Endothelial cell of umbilical vein (primary cell): Measurements from ENCODE around the gene RECQL5. TPM values are rescaled to one million over a fixed set of nuclear protein-coding genes. Genes with fewer than 3 reads are reported as not detected.
A peak's percentile ranks its signal among the peaks of the same experiment; 100 is the strongest.

Experiments used
- BruUV-seq: library from RNA; stranded (reverse); fragments of 400-500 nt; replicated peaks from 2 replicates; lab custom pipeline; 2021; lab: Mats Ljungman, UMichigan
- CTCF ChIA-PET: fragments of 300-600, 350-600 bp; sonication (Branson Sonifier 250); formaldehyde crosslinking; loops from one replicate; lab custom pipeline; 2021; ENCODE audit warnings: antibody characterized with exemption, inconsistent platforms; lab: Charles Lee
- POLR2A ChIA-PET: fragments of 300-600, 350-600 bp; sonication (Branson Sonifier 250); formaldehyde crosslinking; loops from one replicate; lab custom pipeline; 2021; ENCODE audit warnings: antibody characterized with exemption, inconsistent platforms; lab: Charles Lee
- DNase-seq: peaks from one replicate; pipeline ENCODE4 v3.0.0-alpha.2; 2011; ENCODE audit warnings: low read depth, low spot score
- FAIRE-seq: peaks from 2 replicates; lab custom pipeline; 2011; peaks lifted over from hg19 to GRCh38; lab: Jason Lieb, UNC
- H2AFZ ChIP-seq: 2 replicates; pipeline ENCODE4 v1.6.0; 2012; ENCODE audit warnings: low read depth, low read length, control low read depth, inconsistent platforms
- H3K27ac ChIP-seq: 2 replicates; pipeline ENCODE4 v1.5.1; 2011; ENCODE audit warnings: low read depth, mild to moderate bottlenecking, control low read depth, low read length, moderate library complexity; ENCODE audit not compliant: insufficient read depth
- H3K27me3 ChIP-seq, 2 experiments: 2 replicates each; pipeline versions ENCODE4 v1.6.0 to v1.6.1; 2011; ENCODE audit warnings: low read length in 2 of 2, mixed read lengths in 1 of 2; ENCODE audit not compliant: control insufficient read depth in 2 of 2, insufficient read depth in 2 of 2
- H3K36me3 ChIP-seq, 2 experiments: 2 replicates in 1 of 2; 3 replicates in 1 of 2; pipeline ENCODE4 v1.5.1; 2011; ENCODE audit warnings: low read length in 2 of 2, mild to moderate bottlenecking in 1 of 2, moderate library complexity in 1 of 2; ENCODE audit not compliant: control insufficient read depth in 2 of 2, insufficient read depth in 2 of 2; ENCODE audit errors: extremely low read depth in 1 of 2
- H3K4me1 ChIP-seq: 3 replicates; pipeline ENCODE4 v1.5.1; 2011; ENCODE audit warnings: mild to moderate bottlenecking, low read length; ENCODE audit not compliant: control insufficient read depth, insufficient read depth; ENCODE audit errors: extremely low read depth
- H3K4me2 ChIP-seq: 2 replicates; pipeline ENCODE4 v1.6.1; 2011; ENCODE audit warnings: low read length, control low read depth, mixed read lengths; ENCODE audit not compliant: insufficient read depth
- H3K4me3 ChIP-seq, 3 experiments: fragments of 200-600 bp in 1 of 3; sonication (generic), shearing (Covaris generic) in 1 of 3; replicated peaks in 1 of 3; 2 replicates each; pipeline ENCODE4 v1.5.1; 2011 to 2016; ENCODE audit warnings: control low read depth in 3 of 3, low read length in 3 of 3, mild to moderate bottlenecking in 2 of 3, inconsistent platforms in 1 of 3, low read depth in 1 of 3, moderate library complexity in 1 of 3; ENCODE audit not compliant: insufficient read depth in 1 of 3
- H3K79me2 ChIP-seq: 2 replicates; pipeline ENCODE4 v1.6.0; 2012; ENCODE audit warnings: low read length, inconsistent platforms; ENCODE audit not compliant: control insufficient read depth, insufficient read depth
- H3K9ac ChIP-seq: replicated peaks from 2 replicates; pipeline ENCODE3; 2011; ENCODE audit warnings: low read length, control low read depth; ENCODE audit not compliant: insufficient read depth; ENCODE audit errors: extremely low read depth
- H3K9me1 ChIP-seq: replicated peaks from 3 replicates; pipeline ENCODE4 v1.6.0; 2011; ENCODE audit warnings: mild to moderate bottlenecking, low read length; ENCODE audit not compliant: control insufficient read depth, insufficient read depth; ENCODE audit errors: extremely low read depth
- H3K9me3 ChIP-seq: replicated peaks from 2 replicates; pipeline ENCODE4 v1.5.1; 2012; ENCODE audit warnings: low read length, inconsistent platforms; ENCODE audit not compliant: control insufficient read depth, insufficient read depth
- H4K20me1 ChIP-seq: replicated peaks from 2 replicates; pipeline ENCODE3; 2011; ENCODE audit warnings: mild to moderate bottlenecking, low read length; ENCODE audit not compliant: control insufficient read depth, insufficient read depth; ENCODE audit errors: extremely low read depth
- CTCF ChIP-seq, 2 donors: IDR thresholded peaks; 1 replicate in 1 of 2; 2 replicates in 1 of 2; pipeline ENCODE4 v1.5.1; 2011; ENCODE audit warnings: low read length in 2 of 2, mild to moderate bottlenecking in 2 of 2, moderate library complexity in 2 of 2, control low read depth in 1 of 2, inconsistent platforms in 1 of 2, low read depth in 1 of 2; ENCODE audit not compliant: insufficient read depth in 1 of 2; ENCODE audit errors: extremely low read depth in 1 of 2
- EZH2 ChIP-seq: IDR thresholded peaks from 2 replicates; pipeline ENCODE4 v1.6.1; 2012; ENCODE audit warnings: borderline replicate concordance, low read depth, mild to moderate bottlenecking, moderate library complexity, low read length, inconsistent platforms; ENCODE audit not compliant: severe bottlenecking
- GATA2 ChIP-seq: IDR thresholded peaks from 2 replicates; pipeline ENCODE4 v1.7.0; 2011; ENCODE audit warnings: low read depth, mild to moderate bottlenecking, moderate library complexity, mixed read lengths, low read length; ENCODE audit not compliant: insufficient read length, insufficient read depth
- MYC ChIP-seq: IDR thresholded peaks from one replicate; pipeline ENCODE4 v1.6.1; 2011; ENCODE audit warnings: mild to moderate bottlenecking, low read depth, low read length
- POLR2AphosphoS5 ChIP-seq: IDR thresholded peaks from 2 replicates; pipeline ENCODE4 v1.6.1; 2012; ENCODE audit warnings: low read depth, mild to moderate bottlenecking, control low read depth, low read length, moderate library complexity; ENCODE audit not compliant: insufficient read depth
- dilution Hi-C: fragments of 300-500 bp; cut with MboI; formaldehyde crosslinking; loops from one replicate; pipeline ENCODE4 v1.15.0; 2019; ENCODE audit warnings: low sequenced_read_pairs; ENCODE audit not compliant: extremely low pct_ligation_motif_present
- intact Hi-C: fragments of 100-400 bp; cut with micrococcal nuclease; formaldehyde crosslinking; loops from one replicate; pipeline ENCODE4 v1.10.0; 2022
- polyA plus RNA-seq, 4 experiments: library from polyadenylated mRNA; depleted of rRNA in 3 of 4; stranded (reverse) in 3 of 4; unstranded in 1 of 4; fragments of >200 nt; gene quantifications; 2 replicates each; pipeline versions ENCODE4 v1.2.1 to v1.2.3, GENCODE V29; 2011 to 2012; ENCODE audit warnings: missing spikeins in 1 of 4
- total RNA-seq: library from RNA; stranded (reverse); gene quantifications from 2 replicates; pipeline ENCODE4 v1.2.3, GENCODE V29; 2021

Gene RECQL5
- total and polyA plus RNA-seq, 2 donors (not counting 3 experiments of a cell fraction or from before 2014, with no cell fraction given), result 21.3 to 30.7 TPM

- intact Hi-C loops, result loop anchor here (1.0 kb wide), 5 partner anchors 20 to 207 kb away; no protein-coding TSS in a partner anchor
- H3K9me1 ChIP-seq, result no peaks in the 10 kb centered on the region
- no peaks in the 10 kb centered on the region for H3K9me3 ChIP-seq
- peak within 1 kb of the TSS; percentile 29 for H3K27ac ChIP-seq
- dilution Hi-C loops, result no loop called here
- no peaks in the 10 kb centered on the region for H3K27me3 ChIP-seq
- no TSS peak for BruUV-seq
- H3K79me2 ChIP-seq, result no peaks in the 10 kb centered on the region
- H4K20me1 ChIP-seq, result no peaks in the 10 kb centered on the region
- H3K4me1 ChIP-seq, result peaks cover 12% of the 10 kb centered on the region
- H3K4me2 ChIP-seq, result no peak within 1 kb of the TSS
- H3K9ac ChIP-seq, result no peak within 1 kb of the TSS
- peak; percentile 71 for DNase-seq
- H3K36me3 ChIP-seq, result no peaks in the 10 kb centered on the region
- TF ChIP-seq GATA2 (no peak), CTCF (IDR thresholded peaks at IDR 0.05; ENCODE audit: extremely low read depth in 1 of 2, insufficient read depth in 1 of 2, low read depth in 1 of 2, low read length in 2 of 2) (peak; percentile 92 to 97)
- peak; percentile 74 for FAIRE-seq
- POLR2A ChIA-PET, result interaction anchor here (0.6 to 1.6 kb wide), 5 partner anchors 10 to 117 kb away, joined by 3 to 9 read pairs (median 7); no protein-coding TSS in a partner anchor
- CTCF ChIA-PET, result interaction anchor here (0.5 to 16.3 kb wide), 50 partner anchors 9 to 368 kb away, joined by 3 to 625 read pairs (median 7); partner anchors contain the start of genes GALK1, GRB2, ITGB4 and RECQL5
- no peak within 1 kb of the TSS for H3K4me3 ChIP-seq
- H2AFZ ChIP-seq, result peak within 1 kb of the TSS; percentile 40
These were observed 34.0 kb downstream of the RECQL5 start, which contains the start of gene SMIM5 for GRCh38 chr17:75632863-75633485. SMIM5 (plus strand) TSS chr17:75633434; CDS start chr17:75640202, 6,768 bp downstream.

GRCh38 chr17:75632428-75632827 lies 34.5 kb downstream of the RECQL5 start:
- CTCF ChIA-PET, result interaction anchor here (0.6 to 16.3 kb wide), 45 partner anchors 8 to 309 kb away, joined by 3 to 625 read pairs (median 7); partner anchors contain the start of genes GALK1, GRB2, ITGB4 and RECQL5
- Histone ChIP-seq H3K4me3 (no peak overlapping the region), H3K9me3 (no peaks in the 10 kb centered on the region), H3K27ac (no peak overlapping the region), H3K4me1 (peaks cover 12% of the 10 kb centered on the region), H3K79me2 (no peaks in the 10 kb centered on the region), H3K36me3 (no peaks in the 10 kb centered on the region), H4K20me1 (no peaks in the 10 kb centered on the region), H3K9me1 (no peaks in the 10 kb centered on the region), H2AFZ (no peak overlapping the region), H3K9ac (no peak overlapping the region), H3K27me3 (no peaks in the 10 kb centered on the region), H3K4me2 (no peak overlapping the region)
- FAIRE-seq (no peak), DNase-seq (no peak)
- intact Hi-C loops, result no loop called here
- TF ChIP-seq CTCF (IDR thresholded peaks at IDR 0.05; ENCODE audit: extremely low read depth in 1 of 2, insufficient read depth in 1 of 2, low read depth in 1 of 2, low read length in 2 of 2), result no peak
- TF ChIP-seq GATA2, result no peak
- no peak for TF ChIP-seq POLR2AphosphoS5
- no peak for TF ChIP-seq MYC
- TF ChIP-seq EZH2, result no peak
- dilution Hi-C loops, result no loop called here
- no TSS peak for BruUV-seq
- POLR2A ChIA-PET, result interaction anchor here (0.6 to 1.6 kb wide), 3 partner anchors 25 to 117 kb away, joined by 5 to 9 read pairs (median 7); no protein-coding TSS in a partner anchor
